HG02884 (cell line): Measurements from ENCODE around the gene PNPLA8.

Experiments used
- ATAC-seq: cut with Tn5 transposase; IDR thresholded peaks from one replicate; pipeline ENCODE4 v1.9.1; 2021; ENCODE audit warnings: mild to moderate bottlenecking, moderate library complexity; ENCODE audit not compliant: unreplicated experiment

PNPLA8 gene

DNA sequence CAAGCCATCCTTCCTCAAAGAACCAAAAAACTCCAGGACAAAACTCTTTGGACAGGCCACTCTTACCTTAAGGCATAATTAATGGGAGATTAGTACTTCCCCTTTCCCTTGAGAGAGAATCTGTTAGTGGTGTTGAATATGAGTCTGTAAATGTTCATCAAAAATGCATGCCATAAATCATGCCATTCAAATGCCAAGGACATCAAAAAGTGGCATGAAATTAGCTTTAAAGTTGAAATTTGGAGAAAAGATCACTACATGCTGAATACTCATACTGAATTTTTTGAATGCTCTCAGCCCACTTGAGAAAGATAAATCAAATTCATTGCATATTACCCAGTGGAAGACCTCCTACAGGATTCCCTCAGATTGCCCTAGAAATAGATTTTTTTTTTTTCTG is 76.4 kb downstream of the PNPLA8 start:
- no peak for ATAC-seq

DNA sequence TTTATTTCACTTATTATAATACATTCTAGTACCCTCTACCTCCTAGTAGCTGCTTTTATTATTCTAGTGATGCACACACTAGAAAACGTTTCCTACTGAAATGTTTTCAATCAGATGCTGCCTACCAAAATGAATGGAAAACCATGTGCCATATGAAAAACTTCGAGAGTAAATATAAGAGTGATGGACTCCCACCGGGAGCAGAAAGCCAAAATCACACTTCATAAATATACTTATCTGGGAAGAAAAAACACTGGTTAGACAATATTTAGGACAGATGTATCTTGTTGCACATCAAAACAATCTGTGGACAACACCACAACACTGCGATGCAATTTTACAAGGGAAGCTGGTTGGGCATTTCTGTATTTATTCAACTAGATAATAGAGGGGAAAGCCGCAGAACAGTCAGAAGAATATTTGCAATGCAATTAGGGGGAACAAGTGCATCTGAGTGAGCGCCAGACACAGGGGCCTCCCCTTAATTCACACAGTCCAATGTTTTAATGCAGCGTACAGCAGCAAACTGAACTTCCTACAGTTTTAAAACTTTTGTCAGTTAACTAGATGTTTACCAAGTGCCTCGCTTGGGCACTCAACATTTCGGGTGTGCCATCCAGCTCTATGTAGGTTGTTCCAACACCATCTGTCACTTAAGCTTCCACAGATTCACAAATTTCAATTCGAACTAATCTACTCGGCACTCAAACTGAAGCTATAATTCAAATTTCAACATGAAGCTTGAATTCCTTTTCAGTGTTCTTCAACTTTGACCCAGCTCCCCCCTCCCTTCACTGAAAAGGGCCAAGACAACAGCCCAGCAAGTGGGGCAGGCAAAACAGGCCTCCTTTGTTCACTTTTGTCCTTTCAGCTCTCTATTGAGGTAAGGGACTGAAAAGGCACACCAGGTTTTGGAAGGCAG is 77.1 kb downstream of the PNPLA8 start:
- ATAC-seq: no peak

DNA sequence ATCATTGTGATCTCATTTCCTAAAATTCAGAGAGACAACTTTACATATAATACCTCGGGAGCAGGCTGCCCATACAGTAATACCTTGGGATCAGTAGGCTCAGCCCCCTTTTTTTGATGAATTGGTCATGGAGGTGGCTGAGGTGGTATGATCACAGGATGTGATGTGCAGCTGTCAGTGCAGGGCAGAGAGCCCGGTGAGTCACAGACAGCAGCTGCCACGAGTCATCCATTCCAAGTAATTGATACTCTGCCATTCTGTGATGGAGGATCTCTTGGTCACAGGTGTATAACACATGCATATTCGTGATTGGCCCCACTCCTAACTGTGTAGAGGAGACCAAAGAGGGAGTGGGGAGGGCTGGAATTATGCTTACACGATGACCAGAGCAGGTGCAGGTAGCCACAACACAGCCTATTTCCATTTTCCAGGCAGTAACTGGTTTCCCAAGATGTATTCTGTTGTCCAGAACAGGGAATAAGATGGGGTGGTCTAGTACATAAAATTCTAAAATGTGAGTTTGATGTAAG is 83.8 kb downstream of the PNPLA8 start:
- no peak for ATAC-seq

DNA sequence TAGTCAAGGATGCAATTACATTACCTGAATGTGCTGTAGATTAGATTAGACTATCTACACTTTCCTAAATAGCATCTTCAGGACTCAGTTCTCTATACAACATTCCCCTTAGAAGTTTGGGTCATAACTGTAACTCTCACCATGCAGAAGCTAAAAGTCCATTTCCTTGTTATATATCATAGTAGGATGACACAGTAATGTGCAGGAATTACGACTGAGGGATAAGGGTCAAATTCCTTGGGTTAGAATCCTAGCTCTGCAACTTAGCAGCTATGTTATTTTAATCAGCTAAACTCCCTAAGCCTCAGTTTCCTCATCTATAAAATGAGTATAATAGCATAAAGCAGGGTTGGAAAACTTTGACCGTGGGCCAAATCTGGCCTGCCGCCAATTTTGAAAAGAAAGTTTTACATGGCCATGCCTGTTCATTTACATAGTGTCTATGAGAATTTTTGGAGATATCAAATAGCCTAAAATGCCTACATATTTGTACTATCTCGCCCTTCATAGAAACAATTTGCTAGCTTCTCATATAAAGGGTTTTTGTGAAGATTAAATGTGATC is 84.5 kb downstream of the PNPLA8 start:
- ATAC-seq: no peak

DNA sequence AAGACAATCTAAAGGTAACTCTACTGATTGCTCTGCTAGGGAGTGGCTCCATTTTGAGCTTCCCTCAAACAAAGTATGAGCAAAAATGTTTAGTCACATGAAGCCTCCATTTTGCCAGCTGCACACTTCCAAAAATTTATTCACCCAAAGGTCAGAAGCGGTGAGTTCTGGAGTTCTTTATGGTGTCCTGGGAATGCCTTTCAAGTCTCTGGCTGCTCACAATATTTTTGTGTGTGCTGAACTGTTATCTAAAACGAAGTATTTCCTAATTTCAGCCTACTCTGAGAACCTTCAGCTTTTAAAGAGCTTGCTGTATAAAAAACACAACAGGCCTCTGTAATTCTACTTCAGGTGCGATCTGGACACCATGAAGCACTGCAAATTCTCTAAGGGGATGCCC is 85.3 kb downstream of the PNPLA8 start:
- no peak for ATAC-seq

DNA sequence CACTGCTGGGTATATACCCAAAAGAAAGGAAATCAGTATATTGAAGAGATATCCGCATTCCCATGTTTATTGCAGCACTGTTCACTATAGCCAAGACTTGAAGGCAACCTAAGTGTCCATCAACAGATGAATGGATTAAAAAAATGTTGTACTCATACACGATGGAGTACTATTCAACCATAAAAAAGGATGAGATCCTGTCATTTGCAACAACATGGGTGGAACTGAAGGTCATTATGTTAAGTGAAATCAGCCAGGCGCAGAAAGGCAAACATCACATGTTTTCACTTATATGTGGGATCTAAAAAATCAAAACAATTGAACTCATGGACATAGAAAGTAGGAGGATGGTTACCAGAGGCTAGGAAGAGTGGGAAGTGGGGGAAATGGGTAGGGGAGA is 89.0 kb downstream of the PNPLA8 start:
- ATAC-seq: no peak

DNA sequence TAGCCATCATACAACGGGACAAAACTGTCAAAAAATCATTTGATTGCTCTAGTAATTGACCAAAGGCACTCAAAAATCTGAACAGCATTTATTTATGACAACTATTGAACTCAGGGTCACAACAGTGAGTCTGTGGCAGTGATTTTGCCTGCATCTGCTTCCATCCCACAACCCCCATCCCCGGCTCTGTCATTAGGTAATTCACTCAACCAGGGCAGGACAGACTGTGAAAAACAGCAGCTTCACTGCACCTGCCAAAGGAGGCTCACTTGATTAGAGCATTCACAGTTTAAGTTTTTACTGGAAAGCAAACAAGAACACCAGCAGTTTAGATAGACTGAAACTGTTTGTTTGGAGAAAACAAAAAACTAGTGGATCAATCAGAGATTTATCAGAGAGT is 91.9 kb downstream of the PNPLA8 start:
- ATAC-seq: no peak

DNA sequence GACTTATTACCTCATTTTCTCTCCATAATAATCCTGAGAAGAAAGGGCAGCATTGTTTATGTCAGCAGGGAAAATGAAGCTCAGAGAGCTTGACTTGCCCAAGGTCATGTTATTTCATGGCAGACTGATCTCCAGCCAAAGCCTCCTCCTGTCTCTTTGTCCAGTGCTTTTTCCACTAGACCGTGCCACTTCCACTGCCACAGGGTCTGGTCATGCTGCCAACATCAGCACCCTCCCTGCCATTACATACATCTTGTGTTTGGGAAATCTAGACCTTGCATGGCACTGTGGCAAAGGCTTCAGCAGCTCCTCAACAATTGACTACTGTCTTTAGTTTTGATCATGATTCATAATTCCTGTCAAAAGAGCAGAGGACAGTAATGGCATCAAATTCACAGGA is 94.8 kb downstream of the PNPLA8 start:
- no peak for ATAC-seq

DNA sequence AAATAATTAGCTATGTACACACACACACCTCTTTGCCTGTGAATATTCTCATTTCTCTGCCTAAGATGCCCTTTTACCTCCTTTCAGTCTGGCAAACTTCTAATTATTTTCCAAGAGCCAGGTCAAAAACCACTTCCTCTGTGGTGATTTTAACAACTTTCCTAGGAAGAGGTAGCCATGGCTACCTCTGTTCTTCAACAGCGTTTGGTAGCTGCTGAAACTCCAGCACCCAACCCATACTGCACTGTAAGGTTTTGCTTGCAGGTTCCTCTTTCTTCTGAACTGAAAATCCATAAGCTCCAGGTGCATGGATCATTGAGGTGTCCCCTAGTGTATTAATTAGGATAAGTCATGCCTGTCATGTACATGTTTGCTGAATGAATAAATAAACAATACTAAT is 95.3 kb downstream of the PNPLA8 start:
- no peak for ATAC-seq

DNA sequence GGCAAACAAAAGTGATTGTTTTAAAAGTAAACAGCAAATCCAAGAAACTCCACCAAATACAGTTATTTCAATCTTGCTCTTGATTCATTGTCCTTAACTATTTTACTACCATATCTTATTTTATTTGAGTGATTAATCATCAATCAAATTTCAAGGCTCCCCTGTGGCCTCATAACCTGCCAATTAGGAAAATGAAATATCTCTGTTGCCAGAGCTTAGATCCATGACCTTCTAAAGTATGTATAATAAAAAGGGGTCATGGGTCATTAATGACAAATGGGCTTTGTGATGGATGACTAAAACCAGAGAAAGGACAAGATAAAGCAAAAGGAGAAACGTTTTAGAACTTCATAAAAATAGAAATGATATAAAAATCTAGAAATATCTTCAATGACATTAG is 98.2 kb downstream of the PNPLA8 start:
- no peak for ATAC-seq

DNA sequence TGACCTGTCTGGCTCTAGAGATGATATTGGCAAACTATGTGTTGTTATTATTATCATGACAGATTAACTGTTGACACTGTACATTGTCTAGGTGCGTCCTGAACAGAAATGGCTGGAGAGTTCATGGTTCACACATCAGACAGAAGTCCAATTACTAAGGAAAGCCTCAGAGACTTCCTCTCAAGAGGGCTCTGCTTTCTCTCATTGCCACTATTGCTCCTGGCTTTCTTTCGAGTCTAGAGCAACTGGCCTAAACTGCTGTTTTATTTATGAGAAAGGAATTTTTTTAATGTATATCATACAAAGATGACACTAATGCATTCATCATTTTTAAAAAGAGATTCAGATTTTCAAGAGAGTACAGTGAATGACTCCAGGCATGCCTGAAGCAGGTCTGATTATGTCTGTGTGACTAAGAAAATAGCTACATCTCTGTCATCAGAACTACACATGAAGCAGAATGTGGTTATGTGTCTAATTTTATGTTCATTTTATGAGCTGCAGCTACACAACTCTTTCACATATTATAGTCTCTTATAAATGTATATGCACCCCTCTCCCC is 100.1 kb downstream of the PNPLA8 start:
- no peak for ATAC-seq

DNA sequence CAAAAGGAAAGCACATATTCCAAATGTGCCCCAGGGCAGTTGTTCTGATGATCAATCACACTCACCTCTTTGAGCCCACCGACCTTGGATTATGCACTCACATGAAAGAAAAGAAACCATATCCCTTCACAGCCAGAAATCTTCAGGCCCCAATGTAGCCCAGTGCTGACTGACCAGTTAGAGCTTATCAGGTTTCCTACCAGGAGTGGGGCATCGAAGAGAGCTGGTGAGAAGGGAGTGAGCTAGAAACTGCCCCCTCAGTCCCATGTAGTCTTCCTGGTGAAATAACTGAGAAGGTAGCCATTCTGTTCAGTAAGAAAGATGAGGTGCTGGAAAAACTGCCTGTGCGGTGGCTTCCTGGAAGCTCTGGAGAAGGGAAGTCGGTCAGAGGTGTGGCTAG is 101.9 kb downstream of the PNPLA8 start:
- no peak for ATAC-seq

DNA sequence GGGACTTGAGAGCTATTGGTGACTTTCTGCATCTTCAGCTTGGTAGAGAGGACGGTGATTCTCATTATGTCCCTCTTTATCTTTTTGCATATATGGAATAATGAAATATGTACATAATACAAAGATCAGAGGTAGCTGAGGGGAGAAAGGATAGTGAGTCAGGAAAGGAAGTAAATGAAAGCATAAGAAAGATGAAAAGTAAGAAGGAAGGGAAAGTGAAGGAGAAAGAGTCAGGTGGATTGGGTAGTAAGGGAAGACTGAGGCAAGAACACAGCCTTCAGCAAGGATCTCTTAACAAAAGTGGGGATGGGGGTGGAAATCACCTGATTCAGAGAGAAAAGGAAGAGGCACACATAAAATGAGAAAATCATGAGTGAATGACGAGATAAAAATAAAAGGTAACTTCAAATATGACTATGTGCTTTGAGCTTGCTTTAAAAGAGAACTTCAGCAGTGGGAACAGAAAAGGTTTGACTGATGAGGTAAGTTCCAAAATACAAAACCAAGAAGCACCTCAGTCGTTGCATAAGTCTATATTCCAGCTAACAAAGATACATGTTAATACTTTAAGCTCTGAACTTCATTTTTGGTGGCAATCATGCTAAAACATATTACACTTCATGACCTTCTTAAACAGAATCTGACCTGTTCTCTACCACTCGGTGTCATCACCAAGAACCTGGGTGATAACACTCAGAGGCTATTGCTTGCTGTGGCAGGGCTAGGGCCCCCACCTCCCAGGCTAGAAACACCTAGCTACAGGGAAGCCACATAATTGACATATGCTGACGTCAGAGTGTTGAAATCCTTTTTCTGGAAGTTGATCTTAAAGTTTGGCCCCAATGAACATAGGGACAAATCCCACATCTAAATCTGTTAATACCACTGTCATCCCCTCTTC is 102.6 kb downstream of the PNPLA8 start:
- ATAC-seq: no peak

DNA sequence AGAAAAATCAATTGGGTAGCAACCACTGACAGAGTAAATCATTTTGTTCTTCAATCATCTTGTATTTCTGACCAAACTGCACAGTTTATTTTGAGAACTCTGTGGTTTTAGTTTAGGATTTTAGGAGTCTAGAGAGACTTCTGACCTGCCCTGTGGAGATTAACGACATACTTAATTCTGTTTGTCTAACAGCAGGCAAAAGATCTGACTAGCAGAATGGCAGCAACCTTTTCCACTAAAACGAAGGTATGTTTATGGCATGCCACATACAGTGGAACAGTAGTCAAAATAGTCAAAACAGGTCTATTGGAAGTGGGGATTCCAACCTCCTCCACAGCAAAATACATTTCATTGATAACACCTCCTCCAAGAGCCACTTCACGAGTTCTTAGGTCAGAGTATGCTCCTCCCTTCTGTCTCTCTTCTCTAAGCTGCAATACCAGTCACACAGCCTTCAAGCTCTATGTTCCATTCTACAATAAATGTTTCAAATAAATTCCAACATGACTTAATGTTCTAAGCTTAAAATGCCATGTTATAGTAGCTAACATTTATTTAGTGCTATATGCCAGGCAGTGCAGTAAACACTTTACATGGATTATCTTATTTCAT is 104.1 kb downstream of the PNPLA8 start:
- ATAC-seq: no peak
